Measurements from ENCODE around the gene PNPLA7.

GRCh38 chr9:137410891-137411249, 139.3 kb downstream of the PNPLA7 start:
- no peak for TF ChIP-seq CTCF (IDR thresholded peaks at IDR 0.05; ENCODE audit: borderline replicate concordance, extremely low read depth, low read length, poor library complexity, severe bottlenecking)
- no peak for TF ChIP-seq EZH2 (IDR thresholded peaks at IDR 0.05; ENCODE audit: borderline replicate concordance, low read depth, low read length, severe bottlenecking)
